GM21528 (cell line): ENCODE results near the gene ZNF407.

Source experiments
- ATAC-seq: cut with Tn5 transposase; IDR thresholded peaks from one replicate; pipeline ENCODE4 v1.9.1; 2021; ENCODE audit warnings: mild to moderate bottlenecking, moderate library complexity; ENCODE audit not compliant: unreplicated experiment, low FRiP score

ZNF407 gene

GRCh38 chr18:74661691-74662090, 64.0 kb downstream of the ZNF407 start:
- no peak for ATAC-seq

- no peak for ATAC-seq
Observed at GRCh38 chr18:74662622-74663021, 65.0 kb downstream of the ZNF407 start.

GRCh38 chr18:74665346-74665745, 67.7 kb downstream of the ZNF407 start:
- ATAC-seq: no peak

GRCh38 chr18:74665905-74666304, 68.2 kb downstream of the ZNF407 start:
- ATAC-seq: no peak

GRCh38 chr18:74669136-74669798, 71.6 kb downstream of the ZNF407 start:
- no peak for ATAC-seq

- no peak for ATAC-seq
Observed at GRCh38 chr18:74672371-74672770, 74.7 kb downstream of the ZNF407 start.

GRCh38 chr18:74674487-74674886, 76.8 kb downstream of the ZNF407 start:
- ATAC-seq: no peak

- ATAC-seq: no peak
Observed at GRCh38 chr18:74679006-74679678, 81.5 kb downstream of the ZNF407 start.

- no peak for ATAC-seq
Observed at GRCh38 chr18:74679679-74680076, 82.0 kb downstream of the ZNF407 start.

- no peak for ATAC-seq
Observed at GRCh38 chr18:74682141-74682990, 84.7 kb downstream of the ZNF407 start.

- no peak for ATAC-seq
Observed at GRCh38 chr18:74682991-74683297, 85.3 kb downstream of the ZNF407 start.

- no peak for ATAC-seq
Observed at GRCh38 chr18:74683573-74683972, 85.9 kb downstream of the ZNF407 start.

GRCh38 chr18:74689251-74689650, 91.6 kb downstream of the ZNF407 start:
- no peak for ATAC-seq

- ATAC-seq: no peak
Observed at GRCh38 chr18:74692367-74693013, 94.8 kb downstream of the ZNF407 start.

- ATAC-seq: no peak
Observed at GRCh38 chr18:74694436-74694835, 96.8 kb downstream of the ZNF407 start.

GRCh38 chr18:74695170-74695569, 97.5 kb downstream of the ZNF407 start:
- ATAC-seq: no peak

GRCh38 chr18:74698881-74699280, 101.2 kb downstream of the ZNF407 start:
- no peak for ATAC-seq

- ATAC-seq: no peak
Observed at GRCh38 chr18:74699455-74699854, 101.8 kb downstream of the ZNF407 start.

GRCh38 chr18:74702950-74703349, 105.3 kb downstream of the ZNF407 start:
- no peak for ATAC-seq

- no peak for ATAC-seq
Observed at GRCh38 chr18:74708169-74708568, 110.5 kb downstream of the ZNF407 start.

GRCh38 chr18:74709452-74709851, 111.8 kb downstream of the ZNF407 start:
- ATAC-seq: no peak
